Trophoblast cell (in vitro differentiated cells and primary cell): ENCODE measurements around the gene S1PR5.

ENCODE experiments used
- DNase-seq, 2 donors: peaks; one replicate each; pipeline ENCODE4 v3.0.0-alpha.2; 2016
- H2AFZ ChIP-seq: 2 replicates; pipeline ENCODE4 v1.6.1; 2013; ENCODE audit warnings: low read length, moderate library complexity, mild to moderate bottlenecking; ENCODE audit not compliant: insufficient read depth, poor library complexity
- H2AK5ac ChIP-seq: 2 replicates; pipeline ENCODE4 v1.6.1; 2013; ENCODE audit warnings: mild to moderate bottlenecking, low read length
- H2BK120ac ChIP-seq: 2 replicates; pipeline ENCODE4 v1.6.1; 2013; ENCODE audit warnings: low read length, mild to moderate bottlenecking, moderate library complexity; ENCODE audit not compliant: insufficient read depth, poor library complexity
- H2BK12ac ChIP-seq: 2 replicates; pipeline ENCODE4 v1.6.1; 2013; ENCODE audit warnings: mild to moderate bottlenecking, low read length, moderate library complexity
- H2BK5ac ChIP-seq: 2 replicates; pipeline ENCODE4 v1.6.1; 2013; ENCODE audit warnings: low read length, low read depth, moderate library complexity, mild to moderate bottlenecking; ENCODE audit not compliant: poor library complexity
- H3K14ac ChIP-seq: 2 replicates; pipeline ENCODE4 v1.6.1; 2013; ENCODE audit warnings: mild to moderate bottlenecking, low read length
- H3K18ac ChIP-seq: 2 replicates; pipeline ENCODE4 v1.6.1; 2013; ENCODE audit warnings: mild to moderate bottlenecking, low read length
- H3K23ac ChIP-seq: 2 replicates; pipeline ENCODE4 v1.6.1; 2013; ENCODE audit warnings: low read length
- H3K27ac ChIP-seq: 2 replicates; pipeline ENCODE4 v1.5.1; 2013; ENCODE audit warnings: low read depth, mild to moderate bottlenecking, inconsistent platforms, low read length, moderate library complexity
- H3K27me3 ChIP-seq: 2 replicates; pipeline ENCODE4 v1.6.1; 2013; ENCODE audit warnings: inconsistent platforms, mild to moderate bottlenecking, low read length, moderate library complexity; ENCODE audit not compliant: insufficient read depth
- H3K36me3 ChIP-seq, 2 experiments: 1 replicate in 1 of 2; 2 replicates in 1 of 2; pipeline ENCODE4 v1.6.1; 2013; ENCODE audit warnings: low read length in 2 of 2, mild to moderate bottlenecking in 2 of 2, moderate library complexity in 1 of 2; ENCODE audit not compliant: insufficient read depth in 2 of 2, control insufficient read depth in 1 of 2
- H3K4ac ChIP-seq: 2 replicates; pipeline ENCODE4 v1.6.1; 2013; ENCODE audit warnings: low read depth, mild to moderate bottlenecking, low read length, moderate library complexity
- H3K4me1 ChIP-seq, 2 experiments: 1 replicate in 1 of 2; 2 replicates in 1 of 2; pipeline ENCODE4 v1.6.1; 2013; ENCODE audit warnings: low read length in 2 of 2, mild to moderate bottlenecking in 2 of 2, moderate library complexity in 1 of 2; ENCODE audit not compliant: insufficient read depth in 2 of 2, control insufficient read depth in 1 of 2
- H3K4me2 ChIP-seq: 2 replicates; pipeline ENCODE4 v1.6.1; 2013; ENCODE audit warnings: inconsistent platforms, mild to moderate bottlenecking, low read length, moderate library complexity
- H3K4me3 ChIP-seq: 2 replicates; pipeline ENCODE4 v1.5.1; 2013; ENCODE audit warnings: mild to moderate bottlenecking, low read depth, low read length, inconsistent platforms
- H3K79me1 ChIP-seq: one replicate; pipeline ENCODE4 v1.6.1; 2013; ENCODE audit warnings: low read length
- H3K79me2 ChIP-seq: 2 replicates; pipeline ENCODE4 v1.6.1; 2013; ENCODE audit warnings: low read length, mild to moderate bottlenecking; ENCODE audit not compliant: control insufficient read depth, insufficient read depth, poor library complexity
- H3K9ac ChIP-seq: 2 replicates; pipeline ENCODE4 v1.6.1; 2013; ENCODE audit warnings: mild to moderate bottlenecking, low read length
- H3K9me3 ChIP-seq: 2 replicates; pipeline ENCODE4 v1.6.1; 2013; ENCODE audit warnings: low read depth, mild to moderate bottlenecking, control low read depth, inconsistent platforms, low read length; ENCODE audit not compliant: insufficient read depth
- H4K12ac ChIP-seq: 2 replicates; pipeline ENCODE4 v1.6.1; 2013; ENCODE audit warnings: low read depth, mild to moderate bottlenecking, low read length, moderate library complexity
- H4K8ac ChIP-seq: 2 replicates; pipeline ENCODE4 v1.6.1; 2013; ENCODE audit warnings: low read depth, mild to moderate bottlenecking, low read length, moderate library complexity
- H4K91ac ChIP-seq: one replicate; pipeline ENCODE4 v1.6.1; 2013; ENCODE audit warnings: low read depth, mild to moderate bottlenecking, low read length, moderate library complexity
- WGBS: extraction: QIAGEN DNeasy Blood & Tissue Kit; methylation state at CpG from one replicate; pipeline ENCODE4 v1.1.7; 2013; ENCODE audit warnings: missing lambda C conversion rate; ENCODE audit not compliant: insufficient read length, insufficient coverage; ENCODE audit errors: extremely low coverage; 5-methylcytosine and 5-hydroxymethylcytosine counted together

The S1PR5 gene

DNA sequence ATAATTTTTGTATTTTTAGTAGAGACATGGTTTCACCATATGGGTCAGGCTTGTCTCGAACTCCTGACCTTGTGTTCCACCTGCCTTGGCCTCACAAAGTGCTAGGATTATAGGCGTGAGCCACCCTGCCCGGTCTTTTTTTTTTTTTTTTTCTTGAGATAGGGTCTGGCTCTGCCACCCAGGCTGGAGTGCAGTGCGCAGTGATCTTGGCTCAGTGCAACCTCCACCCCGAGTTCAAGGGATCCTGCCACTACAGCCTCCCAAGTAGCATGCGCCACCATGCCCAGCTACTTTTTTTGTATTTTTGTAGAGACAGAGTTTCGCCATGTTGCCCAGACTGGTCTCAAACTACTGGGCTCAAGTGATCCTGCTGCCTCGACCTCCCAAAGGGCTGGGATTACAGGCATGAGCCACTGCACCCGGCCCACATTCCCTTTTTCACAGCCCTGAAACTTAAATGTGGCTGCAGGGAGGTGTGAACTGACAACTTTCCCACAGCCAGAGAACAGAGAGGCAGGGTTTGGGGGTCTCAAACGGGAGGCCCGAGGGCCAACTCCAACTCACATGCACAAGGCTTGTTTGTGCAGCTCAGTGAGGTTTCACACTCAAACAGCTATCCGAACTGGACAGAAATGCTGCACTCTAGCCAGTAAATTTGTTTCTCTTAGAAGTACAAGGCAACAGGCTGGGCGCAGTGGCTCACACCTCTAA is 4.4 kb upstream of the S1PR5 start:
- H3K79me1 ChIP-seq, result no peaks in the 10 kb centered on the region
- H4K8ac ChIP-seq, result no peak overlapping the region
- H2BK5ac ChIP-seq, result no peak overlapping the region
- no peak overlapping the region for H3K23ac ChIP-seq
- no peak overlapping the region for H2AFZ ChIP-seq
- whole genome bisulfite sequencing, result no CpG with 5 or more reads among the region's 13 CpGs
- no peak overlapping the region for H2BK120ac ChIP-seq
- H3K18ac ChIP-seq, result no peak overlapping the region
- H3K9me3 ChIP-seq, result no peaks in the 10 kb centered on the region
- no peak overlapping the region for H3K14ac ChIP-seq
- no peak overlapping the region for H3K4ac ChIP-seq
- peaks cover 2% of the 10 kb centered on the region for H3K79me2 ChIP-seq
- H3K27me3 ChIP-seq, result peaks cover 8% of the 10 kb centered on the region
- no peak overlapping the region for H2AK5ac ChIP-seq
- no peak overlapping the region for H4K12ac ChIP-seq
- no peaks in the 10 kb centered on the region for H3K36me3 ChIP-seq
- no peak overlapping the region for H3K9ac ChIP-seq
- no peak overlapping the region for H4K91ac ChIP-seq
- no peak overlapping the region for H2BK12ac ChIP-seq
- no peak for DNase-seq
- H3K4me2 ChIP-seq, result no peak overlapping the region
- H3K4me1 ChIP-seq, result peaks cover 5 to 10% of the 10 kb centered on the region in 2 experiments
- H3K27ac ChIP-seq, result no peak overlapping the region
- H3K4me3 ChIP-seq, result no peak overlapping the region

DNA sequence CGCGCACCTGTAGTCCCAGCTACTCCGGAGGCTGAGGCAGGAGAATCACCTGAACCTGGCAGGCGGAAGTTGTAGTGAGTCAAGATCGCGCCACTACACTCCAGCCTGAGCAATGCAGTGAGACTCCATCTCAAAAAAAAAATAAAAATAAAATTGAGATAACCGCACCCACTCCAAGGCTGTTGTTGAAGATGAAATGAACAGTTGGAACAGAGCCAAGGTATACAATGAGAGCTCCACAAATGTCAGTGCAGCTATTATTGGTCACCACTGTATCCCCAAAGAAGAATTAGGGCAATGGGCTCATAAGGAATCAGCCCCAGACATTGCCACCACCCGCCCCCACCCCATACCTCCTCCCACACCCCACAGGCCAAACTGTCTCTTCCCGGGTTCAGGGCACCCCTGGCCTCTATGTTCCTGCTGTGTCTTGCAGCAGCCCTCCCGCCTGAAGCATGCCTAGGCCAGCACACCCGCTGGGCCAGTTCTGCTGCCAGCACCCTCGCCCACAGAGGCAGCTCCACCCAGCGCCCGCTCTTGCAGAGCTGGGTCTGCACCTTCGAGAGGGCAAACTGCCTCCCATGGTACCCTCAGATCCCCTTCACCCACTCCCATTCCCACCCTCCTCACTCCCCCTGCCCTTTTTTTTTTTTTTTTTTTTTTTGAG is 3.5 kb upstream of the S1PR5 start:
- Histone ChIP-seq H3K18ac (no peak overlapping the region), H3K14ac (no peak overlapping the region), H2AK5ac (no peak overlapping the region), H3K79me1 (no peaks in the 10 kb centered on the region), H3K4me2 (no peak overlapping the region), H3K27me3 (peaks cover 8% of the 10 kb centered on the region), H3K4me3 (no peak overlapping the region), H2AFZ (no peak overlapping the region), H3K27ac (no peak overlapping the region), H4K8ac (no peak overlapping the region), H3K9me3 (no peaks in the 10 kb centered on the region), H3K79me2 (peaks cover 2% of the 10 kb centered on the region), H3K9ac (no peak overlapping the region), H3K4me1 (peaks cover 5 to 10% of the 10 kb centered on the region in 2 experiments), H2BK12ac (no peak overlapping the region), H4K91ac (no peak overlapping the region), H3K23ac (no peak overlapping the region), H4K12ac (no peak overlapping the region), H2BK120ac (no peak overlapping the region), H2BK5ac (no peak overlapping the region), H3K4ac (no peak overlapping the region), H3K36me3 (no peaks in the 10 kb centered on the region)
- DNase-seq, result no peak
- WGBS, result no CpG with 5 or more reads among the region's 15 CpGs

- no peak overlapping the region for H3K4me3 ChIP-seq
- no peak for DNase-seq
- WGBS, result no CpG with 5 or more reads among the region's 7 CpGs
Observed at GRCh38 chr19:10519421-10519820, 2.2 kb upstream of the S1PR5 start.

DNA sequence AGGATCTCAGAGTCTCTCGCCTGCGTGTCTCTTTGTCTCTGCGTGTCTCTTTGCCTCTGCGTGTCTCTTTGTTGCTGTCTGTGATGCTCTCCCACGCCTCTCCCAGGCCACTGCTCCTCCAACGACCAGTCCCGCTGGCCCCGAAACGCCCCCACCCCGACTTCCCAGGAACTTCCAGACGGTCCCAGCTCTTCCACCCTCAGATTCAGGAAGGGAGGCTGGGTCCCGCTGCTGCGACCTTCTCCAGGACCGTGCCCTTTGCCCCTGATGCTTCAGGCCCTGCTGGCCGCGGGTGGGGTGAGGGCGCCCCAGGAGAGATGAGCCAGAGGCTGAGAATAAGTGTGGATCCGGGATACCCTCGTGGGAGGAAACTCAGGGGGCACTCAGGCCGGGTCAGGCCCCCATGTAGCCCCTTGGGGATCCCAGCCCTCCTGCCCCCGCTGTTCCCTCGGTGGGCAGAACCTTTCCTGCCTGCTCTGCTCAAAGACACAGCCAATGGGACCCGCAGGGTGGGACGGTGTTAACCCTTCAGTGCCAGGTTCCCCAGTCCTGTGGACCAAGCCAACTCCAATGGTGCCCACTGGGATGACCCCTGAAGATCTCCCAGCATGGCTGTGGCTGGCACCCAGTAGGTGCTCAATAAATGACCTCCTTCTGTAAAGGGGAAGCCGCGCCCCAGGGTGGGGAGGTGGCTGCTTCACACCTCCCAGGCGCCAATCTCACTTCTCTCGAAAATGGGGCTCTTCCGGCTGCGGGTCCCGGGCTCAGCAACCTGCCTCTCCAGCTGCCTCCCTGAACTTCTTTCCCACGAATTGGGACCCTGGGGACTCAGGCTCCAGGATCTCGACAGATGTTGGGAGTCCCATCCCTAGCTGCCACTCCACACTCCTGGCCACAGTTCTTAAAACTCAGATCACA is 1.5 kb upstream of the S1PR5 start:
- H3K4ac ChIP-seq, result no peak overlapping the region
- no peak overlapping the region for H4K12ac ChIP-seq
- no peak overlapping the region for H3K18ac ChIP-seq
- H3K4me2 ChIP-seq, result peak overlapping the region; percentile 83
- H4K91ac ChIP-seq, result no peak overlapping the region
- H3K36me3 ChIP-seq, result no peaks in the 10 kb centered on the region
- H2BK5ac ChIP-seq, result no peak overlapping the region
- peaks cover 4% of the 10 kb centered on the region for H3K9me3 ChIP-seq
- H3K14ac ChIP-seq, result no peak overlapping the region
- H3K9ac ChIP-seq, result no peak overlapping the region
- H3K4me1 ChIP-seq, result peaks cover 5 to 10% of the 10 kb centered on the region in 2 experiments
- no peak overlapping the region for H2BK12ac ChIP-seq
- no peak overlapping the region for H2BK120ac ChIP-seq
- H3K79me1 ChIP-seq, result no peaks in the 10 kb centered on the region
- H2AK5ac ChIP-seq, result no peak overlapping the region
- no peak overlapping the region for H2AFZ ChIP-seq
- peaks cover 2% of the 10 kb centered on the region for H3K79me2 ChIP-seq
- H3K23ac ChIP-seq, result no peak overlapping the region
- H4K8ac ChIP-seq, result peak overlapping the region; percentile 46
- no peak overlapping the region for H3K4me3 ChIP-seq
- H3K27me3 ChIP-seq, result peaks cover 8% of the 10 kb centered on the region
- no peak overlapping the region for H3K27ac ChIP-seq
- DNase-seq, result no peak
- WGBS, result no CpG with 5 or more reads among the region's 33 CpGs

More at GRCh38 chr19:10519421-10519820, 2.2 kb upstream of the S1PR5 start:
- Histone ChIP-seq H3K79me1 (no peaks in the 10 kb centered on the region), H3K18ac (no peak overlapping the region), H3K4me1 (peaks cover 5 to 10% of the 10 kb centered on the region in 2 experiments), H4K8ac (no peak overlapping the region), H2BK5ac (no peak overlapping the region), H3K79me2 (peaks cover 2% of the 10 kb centered on the region), H2AFZ (no peak overlapping the region), H4K91ac (no peak overlapping the region), H3K4me2 (no peak overlapping the region), H2BK120ac (no peak overlapping the region), H3K27me3 (peaks cover 8% of the 10 kb centered on the region), H3K23ac (no peak overlapping the region), H3K36me3 (no peaks in the 10 kb centered on the region), H3K9ac (no peak overlapping the region), H3K9me3 (peaks cover 4% of the 10 kb centered on the region), H3K27ac (no peak overlapping the region), H2BK12ac (no peak overlapping the region), H3K4ac (no peak overlapping the region), H4K12ac (no peak overlapping the region), H2AK5ac (no peak overlapping the region), H3K14ac (no peak overlapping the region)
